ENCODE results near the gene SHTN1.

Gene SHTN1

GRCh38 chr10:116988311-116988710, 16.7 kb downstream of the SHTN1 start (continued):
- no peak for TF ChIP-seq CSRNP3 (CRISPR knock-in tag; IDR thresholded peaks at IDR 0.05)

- TF ChIP-seq ISL1 (CRISPR knock-in tag; IDR thresholded peaks at IDR 0.05) = no peak
- TF ChIP-seq ESRRG (CRISPR knock-in tag; IDR thresholded peaks at IDR 0.05) = no peak
- TF ChIP-seq TOX (CRISPR knock-in tag; IDR thresholded peaks at IDR 0.05; ENCODE audit: borderline replicate concordance) = no peak
- no peak for TF ChIP-seq CREB5 (CRISPR knock-in tag; IDR thresholded peaks at IDR 0.05; ENCODE audit: low read depth)
- ATAC-seq = no peak
Observed at GRCh38 chr10:116985611-116986010, 19.4 kb downstream of the SHTN1 start.

- no peak for ATAC-seq
- TF ChIP-seq PATZ1 (CRISPR knock-in tag; IDR thresholded peaks at IDR 0.05; ENCODE audit: borderline replicate concordance) (no peak), ISL1 (CRISPR knock-in tag; IDR thresholded peaks at IDR 0.05) (no peak), TSHZ2 (CRISPR knock-in tag; IDR thresholded peaks at IDR 0.05) (no peak), CSDC2 (CRISPR knock-in tag; IDR thresholded peaks at IDR 0.05) (no peak), OSR1 (CRISPR knock-in tag; IDR thresholded peaks at IDR 0.05) (no peak), TCF4 (CRISPR knock-in tag; IDR thresholded peaks at IDR 0.05; ENCODE audit: borderline replicate concordance) (no peak), ZFP3 (CRISPR knock-in tag; IDR thresholded peaks at IDR 0.05) (no peak), SNAI2 (CRISPR knock-in tag; IDR thresholded peaks at IDR 0.05) (no peak), POU6F1 (CRISPR knock-in tag; IDR thresholded peaks at IDR 0.05; ENCODE audit: borderline replicate concordance, low read depth) (no peak), CREB5 (CRISPR knock-in tag; IDR thresholded peaks at IDR 0.05; ENCODE audit: low read depth) (no peak)
Observed at GRCh38 chr10:116984202-116984990, 20.6 kb downstream of the SHTN1 start.

GRCh38 chr10:116980041-116980440, 24.9 kb downstream of the SHTN1 start:
- no peak for ATAC-seq
- no peak for TF ChIP-seq PPARA (CRISPR knock-in tag; IDR thresholded peaks at IDR 0.05; ENCODE audit: borderline replicate concordance)
- no peak for TF ChIP-seq POU6F1 (CRISPR knock-in tag; IDR thresholded peaks at IDR 0.05; ENCODE audit: borderline replicate concordance, low read depth)
- no peak for TF ChIP-seq TSHZ2 (CRISPR knock-in tag; IDR thresholded peaks at IDR 0.05)
- no peak for TF ChIP-seq ZC3H10 (CRISPR knock-in tag; IDR thresholded peaks at IDR 0.05)
- TF ChIP-seq ZNF565 (CRISPR knock-in tag; conservative IDR thresholded peaks at IDR 0.05; ENCODE audit: low read depth) = no peak
- TF ChIP-seq ZNF70 (CRISPR knock-in tag; IDR thresholded peaks at IDR 0.05) = no peak
- no peak for TF ChIP-seq ZFP30 (CRISPR knock-in tag; IDR thresholded peaks at IDR 0.05)
- no peak for TF ChIP-seq OSR1 (CRISPR knock-in tag; IDR thresholded peaks at IDR 0.05)
- TF ChIP-seq ARNTL (CRISPR knock-in tag; IDR thresholded peaks at IDR 0.05; ENCODE audit: borderline replicate concordance, low read depth) = no peak
- no peak for TF ChIP-seq RARB (CRISPR knock-in tag; IDR thresholded peaks at IDR 0.05)
- TF ChIP-seq TCF4 (CRISPR knock-in tag; IDR thresholded peaks at IDR 0.05; ENCODE audit: borderline replicate concordance) = no peak
- TF ChIP-seq ISL1 (CRISPR knock-in tag; IDR thresholded peaks at IDR 0.05) = no peak

Data from SK-N-SH treated with all-trans-retinoic acid at 6 μM for 48 hours (cell line).